Measurements from ENCODE around the gene KIF26A. TPM values are rescaled to one million over a fixed set of nuclear protein-coding genes. Genes with fewer than 3 reads are reported as not detected.
A peak's percentile ranks its signal among the peaks of the same experiment; 100 is the strongest.

KIF26A gene
- total RNA-seq, 1 donor from 2014 or later, result 15.0 TPM

- Mint-ChIP-seq H3K27me3 (ENCODE audit: low read depth) (peaks cover 71% of the 10 kb centered on the region), H3K27ac (ENCODE audit: unreplicated experiment) (no peak overlapping the region), H3K4me3 (peak overlapping the region; percentile 77), H3K4me1 (peaks cover 16% of the 10 kb centered on the region), H3K9me3 (no peaks in the 10 kb centered on the region), H3K36me3 (ENCODE audit: low read depth) (no peaks in the 10 kb centered on the region)
- TF ChIP-seq CTCF (conservative IDR thresholded peaks at IDR 0.05), result peak; percentile 51
- DNase-seq (ENCODE audit: low read depth, low spot score), result peak; percentile 55
These were observed 3.1 kb upstream of the KIF26A start for GRCh38 chr14:104135121-104135903.

GRCh38 chr14:104135904-104136471 lies 2.4 kb upstream of the KIF26A start:
- no peak for DNase-seq (ENCODE audit: low read depth, low spot score)
- Mint-ChIP-seq H3K36me3 (ENCODE audit: low read depth) (no peaks in the 10 kb centered on the region), H3K4me3 (no peak overlapping the region), H3K4me1 (peaks cover 16% of the 10 kb centered on the region), H3K27ac (ENCODE audit: unreplicated experiment) (no peak overlapping the region), H3K9me3 (no peaks in the 10 kb centered on the region), H3K27me3 (ENCODE audit: low read depth) (peaks cover 70% of the 10 kb centered on the region)
- no peak for TF ChIP-seq CTCF (conservative IDR thresholded peaks at IDR 0.05)

- Mint-ChIP-seq H3K4me1 (peaks cover 16% of the 10 kb centered on the region), H3K36me3 (ENCODE audit: low read depth) (no peaks in the 10 kb centered on the region), H3K27me3 (ENCODE audit: low read depth) (peaks cover 66% of the 10 kb centered on the region), H3K9me3 (no peaks in the 10 kb centered on the region), H3K4me3 (peak overlapping the region; percentile 71), H3K27ac (ENCODE audit: unreplicated experiment) (no peak overlapping the region)
- DNase-seq (ENCODE audit: low read depth, low spot score), result no peak
- TF ChIP-seq CTCF (conservative IDR thresholded peaks at IDR 0.05), result no peak
These were observed 1.7 kb upstream of the KIF26A start for GRCh38 chr14:104136472-104137296.

GRCh38 chr14:104137297-104138097 lies 890 bp upstream of the KIF26A start:
- Mint-ChIP-seq H3K27me3 (ENCODE audit: low read depth) (peaks cover 58% of the 10 kb centered on the region), H3K27ac (ENCODE audit: unreplicated experiment) (no peak overlapping the region)
- DNase-seq (ENCODE audit: low read depth, low spot score), result peak; percentile 82

More at GRCh38 chr14:104137297-104138097, 890 bp upstream of the KIF26A start:
- H3K9me3 Mint-ChIP-seq, result no peaks in the 10 kb centered on the region
- no peaks in the 10 kb centered on the region for H3K36me3 Mint-ChIP-seq (ENCODE audit: low read depth)
- peaks cover 16% of the 10 kb centered on the region for H3K4me1 Mint-ChIP-seq
- peak overlapping the region; percentile 71 for H3K4me3 Mint-ChIP-seq
- TF ChIP-seq CTCF (conservative IDR thresholded peaks at IDR 0.05), result peak; percentile 92
